K562 (cell line): ENCODE measurements around the gene TMEM217. TPM values are rescaled to one million over a fixed set of nuclear protein-coding genes. Genes with fewer than 3 reads are reported as not detected.

ENCODE experiments used
- BHLHE40 ChIP-seq: IDR thresholded peaks from 2 replicates; pipeline ENCODE4 v1.6.1; 2011; ENCODE audit warnings: low read length, improper control_type of control experiment
- CHD2 ChIP-seq: IDR thresholded peaks from 2 replicates; pipeline ENCODE4 v1.6.1; 2011; ENCODE audit warnings: low read depth, low read length
- COPS2 ChIP-seq: fragments of 450-650 bp; conservative IDR thresholded peaks from 2 replicates; pipeline ENCODE4 v1.6.1; 2016; ENCODE audit warnings: mild to moderate bottlenecking, moderate library complexity
- FOS ChIP-seq: IDR thresholded peaks from 3 replicates; pipeline ENCODE4 v1.6.1; 2011; ENCODE audit not compliant: insufficient read length; ENCODE audit errors: extremely low read depth
- HDAC1 ChIP-seq, 2 experiments: fragments of 450-650 bp; IDR thresholded peaks; 2 replicates each; pipeline ENCODE4 v1.6.1; 2016 to 2017; ENCODE audit warnings: inconsistent platforms in 1 of 2, mild to moderate bottlenecking in 1 of 2, moderate library complexity in 1 of 2
- HDAC8 ChIP-seq: fragments of 450-650 bp; IDR thresholded peaks from 2 replicates; pipeline ENCODE4 v1.6.1; 2016; ENCODE audit warnings: mild to moderate bottlenecking, missing genetic modification characterization, moderate library complexity, missing compliant biosample characterization
- KLF13 ChIP-seq: fragments of 450-650 bp; IDR thresholded peaks from 2 replicates; pipeline ENCODE4 v1.6.1; 2016; ENCODE audit warnings: missing genetic modification characterization, low read depth, mild to moderate bottlenecking, missing compliant biosample characterization, moderate library complexity, borderline replicate concordance
- MEIS2 ChIP-seq: fragments of 450-650 bp; IDR thresholded peaks from 2 replicates; pipeline ENCODE4 v1.6.1; 2014; ENCODE audit warnings: mild to moderate bottlenecking; ENCODE audit not compliant: partially characterized antibody
- MIER1 ChIP-seq: fragments of 450-650 bp; IDR thresholded peaks from 2 replicates; pipeline ENCODE4 v1.6.1; 2016; ENCODE audit warnings: antibody characterized with exemption, mild to moderate bottlenecking, low read depth
- NFE2L1 ChIP-seq: fragments of 450-650 bp; IDR thresholded peaks from 2 replicates; pipeline ENCODE4 v1.6.1; 2016; ENCODE audit warnings: missing genetic modification characterization, low read depth, mild to moderate bottlenecking, missing compliant biosample characterization, moderate library complexity, borderline replicate concordance
- NFIX ChIP-seq: fragments of 250-450 bp; sonication (Bioruptor Pico); IDR thresholded peaks from 2 replicates; pipeline ENCODE4 v1.4.0; 2020; ENCODE audit warnings: low read depth, mild to moderate bottlenecking, moderate library complexity
- NFRKB ChIP-seq: fragments of 450-650 bp; IDR thresholded peaks from 2 replicates; pipeline ENCODE4 v1.6.1; 2016; ENCODE audit warnings: low read depth
- STAT5A ChIP-seq: IDR thresholded peaks from 2 replicates; pipeline ENCODE4 v1.6.1; 2012; ENCODE audit warnings: low read length, inconsistent platforms, borderline replicate concordance
- ZBTB12 ChIP-seq: fragments of 250-450 bp; sonication (Bioruptor Pico); IDR thresholded peaks from 2 replicates; pipeline ENCODE4 v1.4.0; 2020
- ZNF165 ChIP-seq: fragments of 250-450 bp; sonication (Bioruptor Pico); IDR thresholded peaks from 2 replicates; pipeline ENCODE4 v1.4.0; 2020; ENCODE audit warnings: borderline replicate concordance
- ZNF311 ChIP-seq: fragments of 250-450 bp; sonication (Bioruptor Pico); IDR thresholded peaks from 2 replicates; pipeline ENCODE4 v1.4.0; 2020; ENCODE audit warnings: mild to moderate bottlenecking, moderate library complexity
- ZNF644 ChIP-seq: fragments of 200-800 bp; sonication (Bioruptor generic); IDR thresholded peaks from 2 replicates; pipeline ENCODE4 v1.6.1; 2016; ENCODE audit warnings: low read depth, missing genetic modification characterization, missing compliant biosample characterization
- ZNF778 ChIP-seq: fragments of 450-650 bp; formaldehyde crosslinking; IDR thresholded peaks from 2 replicates; pipeline ENCODE4 v1.4.0; 2020; ENCODE audit warnings: mild to moderate bottlenecking, moderate library complexity
- polyA plus RNA-seq, 8 experiments: library from polyadenylated mRNA; depleted of rRNA in 4 of 8; stranded (reverse) in 5 of 8; unstranded in 3 of 8; fragments of >200 nt; fragmentation: Nextera tagmentation in 2 of 8; fragmentation: Illumina TruSeq in 1 of 8; extraction: Ambion mirVana in 2 of 8; extraction: Trizol in 1 of 8; gene quantifications; 2 replicates each; pipeline versions ENCODE4 v1.2.1 to v1.2.3, GENCODE V29; 2011 to 2014; ENCODE audit warnings: inconsistent platforms in 1 of 8, missing spikeins in 1 of 8
- total RNA-seq, 7 experiments: library from RNA; depleted of rRNA in 6 of 7; stranded (reverse); fragments of >200 nt in 6 of 7; fragmentation: Illumina TruSeq in 2 of 7; extraction: Trizol in 2 of 7; gene quantifications; 2 replicates each; pipeline versions ENCODE4 v1.2.1 to v1.2.3, GENCODE V29; 2011 to 2021; ENCODE audit warnings: low replicate concordance in 1 of 7
- TF ChIP-seq, protein P1 (sequence below), 2 experiments: fragments of 450-650 bp in 1 of 2; sonication (generic) in 1 of 2; formaldehyde crosslinking in 1 of 2; IDR thresholded peaks; 2 replicates each; pipeline versions ENCODE4 v1.7.1 to v1.9.0; 2016 to 2022; ENCODE audit warnings: inconsistent platforms in 1 of 2, mild to moderate bottlenecking in 1 of 2, missing genetic modification reagents in 1 of 2

TMEM217 gene
- total and polyA plus RNA-seq, 9 of the 15 experiments (the other 6 are each of a cell fraction or from before 2014, with no cell fraction given): 1.3 to 8.0 (median 1.9) TPM

DNA sequence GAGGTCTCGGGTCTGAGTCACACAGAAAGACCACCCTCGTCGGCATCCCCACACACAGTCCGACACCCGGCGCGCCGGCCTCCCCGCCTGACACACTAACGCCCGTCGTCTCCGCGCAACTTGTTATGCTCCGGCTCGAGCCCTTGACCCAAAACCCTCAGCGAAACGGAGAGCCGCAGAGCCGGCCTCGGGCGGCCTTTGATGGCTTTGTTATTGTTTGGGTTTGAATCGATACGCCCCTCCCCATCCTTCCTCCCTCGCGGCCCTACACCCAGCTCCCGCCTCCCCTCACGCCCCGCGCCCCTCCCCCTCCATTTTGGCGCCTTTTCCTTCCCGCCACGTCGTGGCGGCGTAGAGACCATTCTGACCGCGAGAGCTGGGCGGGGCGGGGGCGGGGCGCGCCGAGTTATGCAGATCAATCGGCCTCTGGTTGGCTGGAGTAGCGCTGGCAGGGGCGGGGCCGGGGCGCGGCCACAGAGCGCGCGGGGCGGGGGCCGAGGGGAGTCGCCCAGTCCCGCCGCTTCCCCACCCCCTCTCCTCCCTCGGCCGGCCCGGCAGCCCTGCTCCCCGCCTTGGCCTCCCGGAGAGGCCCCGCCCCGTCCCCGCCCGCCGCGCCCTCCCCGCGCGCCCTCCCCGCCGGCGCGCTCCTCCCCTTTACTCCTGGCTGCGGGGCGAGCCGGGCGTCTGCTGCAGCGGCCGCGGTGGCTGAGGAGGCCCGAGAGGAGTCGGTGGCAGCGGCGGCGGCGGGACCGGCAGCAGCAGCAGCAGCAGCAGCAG is 88.3 kb downstream of the TMEM217 start, which contains the start of gene PIM1 (continued):
- no peak; the same call in 1 of the 2 replicates for TF ChIP-seq STAT5A
- no peak for TF ChIP-seq FOS
- TF ChIP-seq ZNF165 (CRISPR knock-in tag): no peak
- TF ChIP-seq KLF13: peak; percentile 53; the same call in 1 of the 2 replicates
- TF ChIP-seq HDAC8 (tag): no peak
- TF ChIP-seq ZNF644 (tag): no peak; the same call in 1 of the 2 replicates
- TF ChIP-seq ZNF778 (CRISPR knock-in tag): no peak
- TF ChIP-seq NFIX (CRISPR knock-in tag): no peak
- TF ChIP-seq MIER1: no peak
- no peak for TF ChIP-seq MEIS2
- TF ChIP-seq NFRKB: peak; percentile 82
- TF ChIP-seq HDAC1 (IDR thresholded peaks at IDR 0.05): no peak
- TF ChIP-seq ZNF311 (CRISPR knock-in tag): no peak
- TF ChIP-seq ZBTB12 (CRISPR knock-in tag): no peak; the same call in 1 of the 2 replicates
- peak; percentile 17; the same call in 1 of the 2 replicates for TF ChIP-seq BHLHE40
- peak; percentile 73; the same call in 1 of the 2 replicates for TF ChIP-seq CHD2
- TF ChIP-seq NFE2L1 (tag): no peak
- TF ChIP-seq, protein P1, sequence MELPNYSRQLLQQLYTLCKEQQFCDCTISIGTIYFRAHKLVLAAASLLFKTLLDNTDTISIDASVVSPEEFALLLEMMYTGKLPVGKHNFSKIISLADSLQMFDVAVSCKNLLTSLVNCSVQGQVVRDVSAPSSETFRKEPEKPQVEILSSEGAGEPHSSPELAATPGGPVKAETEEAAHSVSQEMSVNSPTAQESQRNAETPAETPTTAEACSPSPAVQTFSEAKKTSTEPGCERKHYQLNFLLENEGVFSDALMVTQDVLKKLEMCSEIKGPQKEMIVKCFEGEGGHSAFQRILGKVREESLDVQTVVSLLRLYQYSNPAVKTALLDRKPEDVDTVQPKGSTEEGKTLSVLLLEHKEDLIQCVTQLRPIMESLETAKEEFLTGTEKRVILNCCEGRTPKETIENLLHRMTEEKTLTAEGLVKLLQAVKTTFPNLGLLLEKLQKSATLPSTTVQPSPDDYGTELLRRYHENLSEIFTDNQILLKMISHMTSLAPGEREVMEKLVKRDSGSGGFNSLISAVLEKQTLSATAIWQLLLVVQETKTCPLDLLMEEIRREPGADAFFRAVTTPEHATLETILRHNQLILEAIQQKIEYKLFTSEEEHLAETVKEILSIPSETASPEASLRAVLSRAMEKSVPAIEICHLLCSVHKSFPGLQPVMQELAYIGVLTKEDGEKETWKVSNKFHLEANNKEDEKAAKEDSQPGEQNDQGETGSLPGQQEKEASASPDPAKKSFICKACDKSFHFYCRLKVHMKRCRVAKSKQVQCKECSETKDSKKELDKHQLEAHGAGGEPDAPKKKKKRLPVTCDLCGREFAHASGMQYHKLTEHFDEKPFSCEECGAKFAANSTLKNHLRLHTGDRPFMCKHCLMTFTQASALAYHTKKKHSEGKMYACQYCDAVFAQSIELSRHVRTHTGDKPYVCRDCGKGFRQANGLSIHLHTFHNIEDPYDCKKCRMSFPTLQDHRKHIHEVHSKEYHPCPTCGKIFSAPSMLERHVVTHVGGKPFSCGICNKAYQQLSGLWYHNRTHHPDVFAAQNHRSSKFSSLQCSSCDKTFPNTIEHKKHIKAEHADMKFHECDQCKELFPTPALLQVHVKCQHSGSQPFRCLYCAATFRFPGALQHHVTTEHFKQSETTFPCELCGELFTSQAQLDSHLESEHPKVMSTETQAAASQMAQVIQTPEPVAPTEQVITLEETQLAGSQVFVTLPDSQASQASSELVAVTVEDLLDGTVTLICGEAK (IDR thresholded peaks at IDR 0.05): no peak
- TF ChIP-seq, protein P1 (CRISPR knock-in tag; IDR thresholded peaks at IDR 0.05): no peak
- TF ChIP-seq COPS2: no peak
